Transverse colon (tissue), 4 donors: ENCODE data around the gene ADGRA1. TPM values are rescaled to one million over a fixed set of nuclear protein-coding genes. Genes with fewer than 3 reads are reported as not detected.

ENCODE experiments used
- DNase-seq: peaks from one replicate; pipeline ENCODE4 v3.0.0-alpha.2; 2019
- H3K27ac ChIP-seq, 4 donors: fragments of 200-600 bp; sonication (generic); 2 replicates each; pipeline ENCODE4 v1.5.1; 2016 to 2018; ENCODE audit warnings: inconsistent platforms in 4 of 4
- H3K27me3 ChIP-seq: fragments of 200-600 bp; sonication (generic); 2 replicates; pipeline ENCODE4 v1.5.1; 2017; ENCODE audit warnings: inconsistent platforms
- H3K36me3 ChIP-seq, 4 donors: fragments of 200-600 bp; sonication (generic); 2 replicates each; pipeline ENCODE4 v1.5.1; 2017 to 2019; ENCODE audit warnings: inconsistent platforms in 4 of 4
- H3K4me1 ChIP-seq, 4 donors: fragments of 200-600 bp; sonication (generic); 2 replicates each; pipeline ENCODE4 v1.5.1; 2017 to 2020; ENCODE audit warnings: inconsistent platforms in 4 of 4
- H3K4me3 ChIP-seq, 4 donors: fragments of 200-600 bp; sonication (generic); 1 replicate in 1 of 4; 2 replicates in 3 of 4; pipeline versions ENCODE4 v1.5.1 to v1.6.1; 2017 to 2019; ENCODE audit warnings: inconsistent platforms in 4 of 4
- H3K9me3 ChIP-seq, 2 donors: fragments of 200-600 bp; sonication (generic); 2 replicates each; pipeline ENCODE4 v1.5.1; 2017 to 2019; ENCODE audit warnings: inconsistent platforms in 2 of 2
- CTCF ChIP-seq, 5 experiments: fragments of 200-600 bp in 3 of 5; fragments of 450-650 bp in 2 of 5; sonication (generic) in 3 of 5; IDR thresholded peaks; 1 replicate in 2 of 5; 2 replicates in 3 of 5; pipeline ENCODE4 v1.5.1; 2016 to 2017; ENCODE audit warnings: antibody characterized with exemption in 5 of 5, inconsistent platforms in 3 of 5, mild to moderate bottlenecking in 2 of 5, moderate library complexity in 1 of 5
- EP300 ChIP-seq: sonication (generic); formaldehyde crosslinking; IDR thresholded peaks from one replicate; pipeline ENCODE4 v1.6.1; 2017; ENCODE audit warnings: antibody characterized with exemption, low read depth
- POLR2A ChIP-seq: fragments of 450-650 bp; IDR thresholded peaks from one replicate; pipeline ENCODE4 v1.6.1; 2016; ENCODE audit warnings: antibody characterized with exemption, mild to moderate bottlenecking, moderate library complexity
- POLR2AphosphoS5 ChIP-seq, 3 donors: sonication (generic); formaldehyde crosslinking; IDR thresholded peaks; one replicate each; pipeline ENCODE4 v1.6.1; 2016; ENCODE audit warnings: antibody characterized with exemption in 3 of 3
- WGBS, 2 donors: methylation state at CpG; one replicate each; pipeline ENCODE4 v1.1.5; 2018; ENCODE audit warnings: low coverage in 1 of 2; 5-methylcytosine and 5-hydroxymethylcytosine counted together
- in situ Hi-C, 4 donors: fragments of 200-750 bp; cut with MboI; loops; one replicate each; pipeline versions ENCODE4 v1.15.0 to v1.15.1; 2017; ENCODE audit warnings: low sequenced_read_pairs in 3 of 4, low pct_ligation_motif_present in 1 of 4, low pct_unique_long_range_greater_than_20kb in 1 of 4
- intact Hi-C: fragments of 100-400 bp; cut with DNase I; formaldehyde crosslinking; loops from one replicate; pipeline ENCODE4 v1.15.1; 2023; ENCODE audit warnings: low total_unique reads
- total RNA-seq, 4 donors: library from RNA; depleted of rRNA; stranded (reverse); fragments of >200 nt; gene quantifications; one replicate each; pipeline ENCODE4 v1.1.0, GENCODE V29; 2016

The ADGRA1 gene
- total RNA-seq = under 1 TPM in 1 of 4 donors, not detected in 3; 0.16 TPM

GRCh38 chr10:133087679-133088178 is at the start of gene ADGRA1:
Gene ADGRA1, plus strand, starts transcription at chr10:133087924. Its CDS starts 986 bp downstream, at chr10:133088910.
- H3K27me3 ChIP-seq = peaks cover 74% of the 10 kb centered on the region
- DNase-seq = no peak
- H3K4me3 ChIP-seq = peak within 1 kb of the TSS in 1 of 4 donors; percentile 17
- in situ Hi-C loops = no loop called here
- no peaks in the 10 kb centered on the region for H3K36me3 ChIP-seq
- 7% methylated on average over 60 of the region's 72 CpGs; no CpG with 5 or more reads in 1 of the 2 donors for WGBS, 2 donors
- H3K27ac ChIP-seq = no peak within 1 kb of the TSS
- intact Hi-C loops = no loop called here
- H3K9me3 ChIP-seq = no peaks in the 10 kb centered on the region
- H3K4me1 ChIP-seq = peaks cover 0 to 8% (median 4%) of the 10 kb centered on the region in 4 donors
- TF ChIP-seq POLR2AphosphoS5 (IDR thresholded peaks at IDR 0.05) (no peak), POLR2A (no peak), EP300 (no peak), CTCF (IDR thresholded peaks at IDR 0.05) (no peak)

- Histone ChIP-seq H3K27ac (no peak overlapping the region), H3K27me3 (peaks cover 38% of the 10 kb centered on the region), H3K36me3 (no peaks in the 10 kb centered on the region), H3K4me3 (no peak overlapping the region), H3K4me1 (no peaks in the 10 kb centered on the region), H3K9me3 (no peaks in the 10 kb centered on the region)
- intact Hi-C loops (no loop called here), in situ Hi-C loops (no loop called here)
- no peak for TF ChIP-seq POLR2A
- TF ChIP-seq POLR2AphosphoS5 (IDR thresholded peaks at IDR 0.05) = no peak
- no peak for TF ChIP-seq EP300
- TF ChIP-seq CTCF (IDR thresholded peaks at IDR 0.05) = no peak
- 77% methylated on average over 28 of the region's 28 CpGs; no CpG with 5 or more reads in 1 of the 2 donors for WGBS, 2 donors
- DNase-seq = no peak
Measured at GRCh38 chr10:133038036-133038823, 49.5 kb upstream of the ADGRA1 start.

GRCh38 chr10:133039107-133039802 is 48.5 kb upstream of the ADGRA1 start:
- Histone ChIP-seq H3K4me3 (no peak overlapping the region), H3K9me3 (no peaks in the 10 kb centered on the region), H3K27me3 (peaks cover 48% of the 10 kb centered on the region), H3K4me1 (no peaks in the 10 kb centered on the region), H3K36me3 (no peaks in the 10 kb centered on the region), H3K27ac (no peak overlapping the region)
- 51% methylated on average over 27 of the region's 30 CpGs; no CpG with 5 or more reads in 1 of the 2 donors for WGBS, 2 donors
- no peak for DNase-seq
- in situ Hi-C loops = no loop called here
- intact Hi-C loops = no loop called here
- TF ChIP-seq CTCF (IDR thresholded peaks at IDR 0.05) (no peak), POLR2A (no peak), EP300 (no peak), POLR2AphosphoS5 (IDR thresholded peaks at IDR 0.05) (no peak)

GRCh38 chr10:133039803-133040165 is 47.9 kb upstream of the ADGRA1 start:
- Histone ChIP-seq H3K4me3 (no peak overlapping the region), H3K27ac (no peak overlapping the region), H3K9me3 (no peaks in the 10 kb centered on the region), H3K27me3 (peaks cover 49% of the 10 kb centered on the region), H3K36me3 (no peaks in the 10 kb centered on the region), H3K4me1 (no peaks in the 10 kb centered on the region)
- TF ChIP-seq POLR2AphosphoS5 (IDR thresholded peaks at IDR 0.05) (no peak), POLR2A (no peak), EP300 (no peak), CTCF (IDR thresholded peaks at IDR 0.05) (no peak)
- DNase-seq = no peak
- intact Hi-C loops = no loop called here
- in situ Hi-C loops = no loop called here
- WGBS, 2 donors = 71% methylated on average over 15 of the region's 15 CpGs; no CpG with 5 or more reads in 1 of the 2 donors
